Hepatic stellate cell (primary cell): Measurements from ENCODE around the gene KLHL42.
"Not testable (repeated sequence)": the region's sequence is repeated elsewhere in the genome, so short reads cannot be mapped to it uniquely, and the experiment has no call there.

ENCODE experiments used
- DNase-seq: peaks from one replicate; pipeline ENCODE4 v3.0.0; 2011; ENCODE audit warnings: low spot score

KLHL42 gene, protein sequence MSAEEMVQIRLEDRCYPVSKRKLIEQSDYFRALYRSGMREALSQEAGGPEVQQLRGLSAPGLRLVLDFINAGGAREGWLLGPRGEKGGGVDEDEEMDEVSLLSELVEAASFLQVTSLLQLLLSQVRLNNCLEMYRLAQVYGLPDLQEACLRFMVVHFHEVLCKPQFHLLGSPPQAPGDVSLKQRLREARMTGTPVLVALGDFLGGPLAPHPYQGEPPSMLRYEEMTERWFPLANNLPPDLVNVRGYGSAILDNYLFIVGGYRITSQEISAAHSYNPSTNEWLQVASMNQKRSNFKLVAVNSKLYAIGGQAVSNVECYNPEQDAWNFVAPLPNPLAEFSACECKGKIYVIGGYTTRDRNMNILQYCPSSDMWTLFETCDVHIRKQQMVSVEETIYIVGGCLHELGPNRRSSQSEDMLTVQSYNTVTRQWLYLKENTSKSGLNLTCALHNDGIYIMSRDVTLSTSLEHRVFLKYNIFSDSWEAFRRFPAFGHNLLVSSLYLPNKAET

DNA sequence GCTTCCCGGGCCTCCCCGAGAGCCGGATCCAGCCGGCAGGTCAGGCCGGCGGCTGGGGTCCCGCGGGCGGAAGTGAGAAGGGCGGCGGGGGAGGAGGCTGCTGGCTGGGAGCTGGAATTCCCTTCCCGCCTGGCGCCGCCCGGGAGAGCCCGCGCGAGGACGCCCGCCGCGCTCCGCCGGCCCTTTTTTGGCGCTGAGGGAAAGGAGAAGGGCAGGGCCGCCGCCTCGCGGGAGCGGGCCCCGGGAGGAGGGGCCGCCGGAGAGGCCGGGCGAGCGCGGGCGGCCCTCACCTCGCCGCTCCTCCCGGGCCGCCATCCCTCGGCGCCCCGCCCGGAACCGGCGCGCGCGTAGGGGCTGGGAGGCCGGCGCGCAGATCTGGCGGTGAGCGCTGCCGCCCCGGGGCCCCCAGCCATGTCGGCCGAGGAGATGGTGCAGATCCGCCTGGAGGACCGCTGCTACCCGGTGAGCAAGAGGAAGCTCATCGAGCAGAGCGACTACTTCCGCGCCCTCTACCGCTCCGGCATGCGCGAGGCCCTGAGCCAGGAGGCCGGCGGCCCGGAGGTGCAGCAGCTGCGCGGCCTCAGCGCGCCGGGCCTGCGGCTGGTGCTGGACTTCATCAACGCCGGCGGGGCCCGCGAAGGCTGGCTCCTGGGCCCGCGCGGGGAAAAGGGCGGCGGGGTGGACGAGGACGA, at the start of gene KLHL42, which contains the start of gene MANSC4:
Gene KLHL42, plus strand, starts transcription at position 314 of the 692 bp plus-strand sequence. Its CDS starts 98 bp downstream, at position 412.
Gene MANSC4, minus strand, starts transcription at position 317 of the 692 bp plus-strand sequence. CDS start 8,960 bp downstream, outside the sequence.
- DNase-seq = peak; percentile 76

DNA sequence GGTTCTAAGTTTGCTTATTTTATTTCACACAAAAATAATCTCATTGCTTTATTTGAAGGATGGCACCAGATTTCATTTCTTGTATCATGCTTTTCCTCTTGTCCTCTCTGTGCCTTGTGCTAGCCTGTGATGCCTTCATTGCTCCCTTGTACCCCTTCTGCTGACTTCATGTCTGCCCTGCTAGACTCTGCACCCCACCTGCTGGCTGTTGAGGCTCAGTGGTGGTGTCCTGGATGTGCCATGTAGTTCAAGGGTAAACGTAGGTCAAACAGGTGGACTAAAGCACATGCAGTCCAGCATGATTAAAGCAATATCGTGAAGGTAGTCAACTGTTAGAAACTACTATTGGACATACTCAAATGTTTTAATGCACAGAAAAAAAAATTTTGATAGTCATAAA, 47.8 kb upstream of the KLHL42 start:
- no peak for DNase-seq

DNA sequence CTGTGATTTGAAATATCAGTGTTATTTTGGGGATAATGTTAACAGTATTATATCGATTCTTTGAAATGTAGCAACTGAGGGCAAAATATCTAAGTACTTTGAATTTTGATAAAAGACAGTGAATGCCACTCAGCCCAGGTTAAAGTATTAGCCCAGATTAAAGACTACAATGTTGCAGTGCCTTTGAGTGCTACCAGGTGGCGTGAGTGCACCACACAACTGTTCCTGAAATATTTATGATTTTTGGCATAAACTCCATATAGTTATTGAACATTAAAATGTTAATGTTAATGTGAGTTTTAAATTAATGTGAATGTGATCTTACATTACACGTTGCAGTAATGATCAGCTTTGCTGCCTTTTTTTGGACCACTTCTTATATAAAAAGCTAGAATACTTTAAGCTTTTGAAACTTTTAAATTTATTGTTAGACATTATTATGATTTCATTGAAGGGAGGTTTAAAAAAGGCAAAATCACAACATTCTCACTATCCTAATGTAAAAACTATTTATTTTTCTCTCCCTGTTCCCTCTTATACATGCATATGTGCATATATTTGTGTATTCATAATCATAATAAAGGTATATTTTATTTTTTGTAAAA, 46.9 kb upstream of the KLHL42 start:
- DNase-seq = peak; percentile 29

DNA sequence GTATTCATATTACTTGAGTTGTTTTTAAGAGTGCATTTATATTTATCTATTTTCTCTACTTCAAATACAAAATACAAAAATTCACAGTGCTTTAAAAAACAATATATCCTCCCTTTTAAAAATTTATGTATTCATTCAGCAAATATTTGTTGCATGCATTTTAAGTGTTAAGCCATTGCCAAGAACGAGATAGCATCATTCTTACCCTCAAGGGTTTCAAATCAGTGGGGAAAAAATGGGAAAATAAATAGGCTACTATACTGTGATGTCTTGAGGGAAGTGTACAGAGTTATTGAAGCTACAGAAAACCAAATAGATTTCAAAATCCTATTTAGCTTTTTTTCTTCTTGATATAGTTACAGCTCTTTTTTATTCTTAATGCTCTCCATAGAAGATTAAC, 46.2 kb upstream of the KLHL42 start:
- DNase-seq = no peak

DNA sequence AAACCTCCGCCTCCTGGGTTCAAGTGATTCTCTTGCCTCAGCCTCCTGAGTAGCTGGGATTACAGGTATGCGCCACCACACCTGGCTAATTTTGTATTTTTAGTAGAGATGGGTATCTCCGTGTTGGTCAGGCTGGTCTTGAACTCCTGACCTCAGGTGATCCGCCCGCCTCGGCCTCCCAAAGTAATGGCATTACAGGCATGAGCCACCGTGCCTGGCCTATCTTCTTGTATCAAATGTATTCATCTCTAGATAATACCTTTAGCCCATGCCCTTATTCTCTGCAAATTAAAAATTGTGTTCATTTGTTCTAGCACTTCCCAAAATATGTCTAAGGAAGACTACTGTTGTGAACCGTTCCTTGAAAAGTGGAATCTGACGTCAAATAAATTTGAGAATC, 45.7 kb upstream of the KLHL42 start:
- not testable (repeated sequence) for DNase-seq

DNA sequence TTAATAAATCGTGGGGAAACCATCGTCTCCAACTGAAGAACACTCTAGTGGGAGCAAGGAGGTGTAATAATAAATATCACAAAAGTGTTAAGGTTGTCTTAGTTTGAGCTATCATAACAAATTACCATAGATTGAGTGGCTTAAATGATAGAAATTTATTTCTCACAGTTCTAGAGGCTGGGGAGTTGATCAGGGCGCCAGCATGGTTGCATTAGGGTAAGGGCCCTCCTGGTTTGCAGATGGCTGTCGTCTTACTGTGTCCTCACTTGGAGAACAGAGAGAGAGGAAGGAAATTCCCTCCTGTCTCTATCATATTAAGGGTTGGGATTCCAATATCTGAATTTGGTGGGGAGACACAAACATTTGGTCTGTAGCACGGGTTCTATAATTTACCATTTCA, 36.4 kb upstream of the KLHL42 start:
- no peak for DNase-seq

DNA sequence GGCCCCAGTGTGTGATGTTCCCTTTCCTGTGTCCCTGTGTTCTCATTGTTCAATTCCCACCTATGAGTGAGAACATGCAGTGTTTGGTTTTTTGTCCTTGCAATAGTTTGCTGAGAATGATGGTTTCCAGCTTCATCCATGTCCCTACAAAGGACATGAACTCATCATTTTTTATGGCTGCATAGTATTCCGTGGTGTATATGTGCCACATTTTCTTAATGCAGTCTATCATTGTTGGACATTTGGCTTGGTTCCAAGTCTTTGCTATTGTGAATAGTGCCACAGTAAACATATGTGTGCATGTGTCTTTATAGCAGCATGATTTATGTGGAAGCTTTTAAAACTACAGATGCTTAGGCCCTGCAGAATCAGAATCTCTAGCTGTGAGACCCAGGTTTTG, 34.3 kb upstream of the KLHL42 start:
- not testable (repeated sequence) for DNase-seq

DNA sequence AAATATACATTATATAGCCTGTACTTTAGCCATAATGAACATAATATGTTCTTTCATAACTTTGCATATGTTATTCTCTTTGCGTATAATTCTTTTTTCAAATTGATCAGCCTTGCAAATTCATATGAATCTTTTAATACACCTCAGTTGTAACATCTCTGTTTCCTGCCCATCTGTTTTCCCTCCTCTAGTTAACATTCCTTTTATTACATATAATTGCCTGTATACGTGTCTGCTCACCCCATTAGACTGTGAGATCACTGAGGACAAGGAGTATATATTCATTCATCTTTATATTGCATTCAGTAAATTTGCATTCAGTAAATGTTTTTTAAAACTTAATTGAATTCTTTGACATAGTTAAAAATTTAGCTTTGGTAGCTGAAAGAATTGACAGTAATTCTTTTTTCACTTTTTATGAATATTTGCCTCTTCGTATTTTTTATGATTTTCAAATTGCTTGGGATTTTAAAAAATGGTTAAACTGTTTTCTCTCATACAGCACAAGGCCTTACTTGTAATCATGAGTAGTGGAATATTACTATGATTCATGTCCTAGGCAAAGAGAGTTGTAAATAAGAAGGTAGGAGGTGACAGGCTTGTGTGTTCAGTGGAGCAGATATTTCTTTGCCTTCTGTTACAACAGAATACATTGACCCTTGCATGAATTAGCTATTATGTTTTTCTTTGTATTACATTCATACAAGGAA, 32.8 kb upstream of the KLHL42 start:
- DNase-seq = no peak

DNA sequence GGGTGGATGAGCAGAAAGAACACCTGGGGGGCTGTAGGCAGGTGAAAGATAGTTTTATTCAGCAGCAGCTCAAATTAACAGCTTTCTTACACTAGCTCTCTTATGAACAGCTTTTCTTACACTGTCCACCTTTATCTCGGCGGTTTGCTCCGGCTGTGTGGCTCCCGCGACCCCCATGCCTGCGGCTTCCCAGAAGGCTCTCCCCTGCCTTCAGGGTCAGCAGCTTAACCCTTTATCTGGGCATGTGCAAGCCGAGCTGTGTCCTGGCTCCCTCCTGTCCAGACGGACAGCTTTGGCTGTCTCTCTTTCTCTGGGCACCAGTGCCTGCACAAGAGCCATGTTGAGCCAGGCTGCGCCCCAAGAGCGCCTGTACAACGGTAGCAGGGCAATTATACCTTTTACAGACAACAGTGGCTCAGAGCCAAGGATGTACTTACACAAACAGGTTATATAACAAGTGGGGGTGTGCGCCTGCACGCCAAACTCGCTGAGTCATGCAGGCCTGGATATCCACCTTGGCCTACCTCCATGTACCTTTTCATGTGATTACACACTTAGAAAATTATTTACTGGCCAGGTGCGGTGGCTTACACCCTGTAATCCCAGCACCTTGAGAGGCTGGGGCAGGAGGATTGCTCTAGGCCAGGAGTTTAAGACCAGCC, 28.5 kb upstream of the KLHL42 start:
- DNase-seq = no peak

DNA sequence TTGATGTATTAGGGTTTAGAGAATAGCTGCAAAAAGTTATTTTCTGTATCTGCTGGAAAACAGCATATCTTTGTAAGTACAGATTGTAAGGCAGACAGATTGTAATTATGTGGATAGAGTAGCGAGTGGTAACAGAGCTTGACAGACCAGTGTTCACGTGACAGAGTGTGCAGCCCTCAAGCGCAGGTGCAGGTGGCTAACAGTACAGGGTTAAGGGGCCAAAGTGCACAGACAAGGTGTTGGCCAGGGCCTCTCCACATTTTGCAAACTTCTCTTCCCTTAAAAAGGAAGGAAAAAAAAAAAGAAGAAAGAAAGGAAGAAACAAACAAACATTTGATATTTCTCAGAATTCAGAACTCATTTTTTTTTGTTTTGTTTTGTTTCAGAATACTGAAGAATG, 25.2 kb upstream of the KLHL42 start:
- no peak for DNase-seq

DNA sequence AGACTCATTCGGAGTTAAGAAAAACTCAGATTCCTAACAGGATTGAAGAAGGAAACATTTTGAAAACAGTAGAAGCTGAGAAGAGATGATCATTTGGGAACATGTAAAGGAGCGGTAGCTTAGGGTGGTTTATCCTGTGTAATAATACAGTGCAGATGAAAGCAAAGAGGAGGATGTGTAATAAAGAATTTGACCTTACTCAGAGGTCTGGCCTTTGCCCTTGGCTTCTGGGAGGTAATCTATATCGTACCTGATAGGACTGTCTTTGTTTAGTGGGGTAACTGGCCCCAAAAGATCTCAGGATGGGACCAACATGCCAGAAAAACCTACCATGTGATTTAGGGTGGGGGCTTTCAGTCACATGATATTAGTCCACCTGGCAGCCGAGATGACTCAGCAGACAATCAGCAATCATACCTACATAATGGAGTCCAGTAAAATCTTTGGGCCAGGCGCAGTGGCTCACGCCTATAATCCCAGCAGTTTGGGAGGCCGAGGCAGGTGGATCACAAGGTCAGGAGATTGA, 23.3 kb upstream of the KLHL42 start:
- DNase-seq = no peak

DNA sequence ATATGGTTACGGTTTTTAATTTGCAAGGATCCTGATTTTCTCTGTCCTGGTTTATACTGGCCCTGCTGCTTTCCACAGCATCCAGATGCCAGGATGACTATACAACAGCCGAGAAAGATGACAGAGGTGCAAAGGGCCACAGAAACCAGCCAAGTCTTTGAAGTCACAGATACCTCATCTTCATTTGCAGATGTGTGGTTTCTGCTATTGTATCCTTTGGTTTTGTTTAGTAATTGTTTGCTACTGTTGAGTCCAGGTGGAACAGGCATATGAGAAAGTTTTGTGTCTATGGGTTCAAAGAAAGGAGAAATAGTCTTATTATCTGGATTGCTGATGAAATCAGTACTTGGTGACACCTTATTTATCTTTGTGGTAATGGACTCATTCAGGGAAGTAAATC, 17.3 kb upstream of the KLHL42 start:
- DNase-seq = no peak

DNA sequence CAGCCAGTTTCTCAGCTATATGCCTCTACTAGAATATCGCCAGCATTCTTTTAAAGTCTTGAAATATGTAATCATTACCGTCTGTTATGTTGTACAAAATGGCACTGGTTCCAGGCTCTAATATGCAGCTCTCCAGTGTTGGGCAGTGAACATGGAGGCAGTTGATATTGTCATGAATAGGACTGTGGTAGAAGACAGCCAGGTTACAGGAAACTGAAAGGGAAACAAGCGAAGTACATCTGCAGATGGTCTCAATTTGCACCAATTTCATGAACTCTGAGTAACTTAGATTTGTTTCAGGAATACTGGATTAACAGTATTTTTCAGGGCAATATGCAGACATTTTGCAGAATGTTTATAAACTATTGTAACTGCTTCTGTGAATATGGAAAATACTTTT, 13.4 kb upstream of the KLHL42 start:
- DNase-seq = no peak

DNA sequence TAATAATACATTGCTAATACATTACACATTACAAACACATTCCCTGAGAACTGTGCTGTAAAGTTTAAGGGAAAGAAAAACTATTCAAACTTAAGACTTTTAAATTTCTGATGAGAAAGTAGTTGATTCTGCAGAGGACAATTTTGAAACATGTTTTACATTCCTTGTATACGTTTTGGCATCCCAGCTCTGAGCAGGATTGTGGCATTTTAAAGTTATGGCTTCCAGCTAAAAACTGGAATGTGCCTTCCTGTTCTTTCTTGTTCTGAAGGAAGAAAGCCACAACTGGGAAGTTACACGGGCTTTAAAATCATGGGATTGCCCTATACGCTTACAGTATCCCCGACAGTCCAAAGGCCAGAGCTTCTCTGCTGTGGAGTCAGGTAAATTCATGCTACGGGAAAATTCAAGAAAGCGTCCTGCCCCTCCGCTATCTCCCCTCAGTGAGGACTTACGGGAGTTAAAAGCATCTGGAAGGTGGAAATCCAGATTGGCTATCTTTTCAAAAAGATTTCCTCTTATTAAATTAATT, 10.8 kb upstream of the KLHL42 start:
- DNase-seq = no peak

DNA sequence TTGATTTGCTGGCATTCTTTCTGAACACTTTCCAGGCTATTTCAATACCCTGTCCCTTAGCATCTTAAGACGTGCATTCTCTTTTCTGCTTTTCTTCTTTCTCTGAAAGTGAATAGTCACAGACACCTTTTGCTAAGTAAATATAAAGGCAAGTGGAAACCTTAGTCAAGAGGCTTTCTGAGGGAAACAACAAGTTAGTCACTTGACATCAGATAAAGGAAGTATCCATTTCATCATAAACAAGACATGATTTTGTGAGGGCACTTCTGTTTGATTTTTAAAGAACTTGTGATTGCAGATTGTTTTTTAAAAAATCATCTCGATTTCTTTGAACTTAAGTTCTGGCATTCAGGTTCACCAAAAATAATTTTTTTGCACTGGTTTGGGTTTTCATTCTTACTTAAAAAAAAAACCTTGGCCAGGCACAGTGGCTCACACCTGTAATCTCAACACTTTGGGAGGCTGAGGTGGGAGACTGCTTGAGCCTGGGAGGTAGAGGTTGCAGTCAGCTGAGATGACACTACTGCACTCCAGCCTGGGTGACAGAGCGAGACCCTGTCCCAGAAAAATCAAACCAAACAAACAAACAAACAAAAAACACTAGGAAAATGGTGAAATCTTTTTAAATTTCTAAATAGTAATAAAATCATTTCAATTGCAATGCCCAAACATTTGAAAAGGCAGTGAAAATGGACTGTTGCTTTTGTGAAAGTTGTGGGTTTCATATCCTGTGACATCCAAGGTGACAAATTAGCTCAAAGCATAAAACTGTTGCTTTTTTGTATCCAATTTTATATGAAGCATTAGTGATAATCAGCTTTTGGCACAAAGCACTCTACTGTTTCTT, 8.3 kb upstream of the KLHL42 start:
- no peak for DNase-seq

DNA sequence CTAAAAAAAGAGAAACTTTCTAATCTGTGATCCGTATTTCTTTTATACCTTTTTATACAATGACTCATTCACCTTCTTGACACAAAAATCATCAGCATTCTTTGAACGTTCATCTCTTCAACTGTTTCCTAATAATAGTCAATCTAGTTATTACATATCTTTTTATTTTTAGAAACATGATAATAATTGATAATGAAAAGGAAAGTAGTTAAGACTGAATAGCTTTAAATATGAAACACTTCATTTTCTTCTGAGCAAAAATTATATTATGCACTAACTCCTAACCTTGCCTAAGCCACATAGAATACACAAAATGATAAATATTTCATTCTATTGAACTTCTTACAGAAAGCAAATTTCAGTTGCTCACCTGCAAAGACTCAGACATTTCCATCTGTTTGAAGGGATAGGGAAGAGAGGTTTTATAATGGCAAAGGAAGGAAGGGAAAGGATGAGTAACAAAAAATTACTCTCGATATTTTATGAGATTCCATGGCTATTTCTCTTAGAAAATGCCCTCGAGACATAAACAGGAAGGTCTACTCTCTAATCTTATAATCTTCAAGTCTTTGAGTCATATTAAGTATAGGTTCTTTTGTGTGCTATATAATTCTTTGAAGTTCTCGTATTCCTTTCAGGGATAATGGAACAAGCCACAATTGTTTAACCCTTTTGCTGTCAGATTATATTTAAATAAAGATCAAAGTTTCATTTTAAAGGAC, 7.5 kb upstream of the KLHL42 start:
- no peak for DNase-seq

DNA sequence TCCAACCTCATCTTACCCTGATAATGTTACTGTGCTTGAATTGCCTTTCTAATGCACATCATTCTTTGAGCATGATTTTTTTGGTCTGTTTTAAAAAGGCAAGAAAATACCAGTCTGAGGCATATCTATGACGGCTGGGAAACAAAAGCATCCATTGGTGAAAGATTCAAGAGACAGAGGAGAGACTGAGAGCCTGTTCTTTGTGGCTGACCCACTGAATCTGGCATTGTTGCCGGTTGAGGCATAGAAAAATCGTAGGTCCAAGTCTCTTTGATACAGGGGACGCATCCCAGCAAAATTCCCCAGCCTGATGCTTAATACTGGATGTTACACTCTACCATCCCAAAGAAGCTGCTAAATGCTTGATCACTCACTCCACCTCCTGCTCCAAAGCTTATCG, 2.9 kb upstream of the KLHL42 start:
- no peak for DNase-seq

DNA sequence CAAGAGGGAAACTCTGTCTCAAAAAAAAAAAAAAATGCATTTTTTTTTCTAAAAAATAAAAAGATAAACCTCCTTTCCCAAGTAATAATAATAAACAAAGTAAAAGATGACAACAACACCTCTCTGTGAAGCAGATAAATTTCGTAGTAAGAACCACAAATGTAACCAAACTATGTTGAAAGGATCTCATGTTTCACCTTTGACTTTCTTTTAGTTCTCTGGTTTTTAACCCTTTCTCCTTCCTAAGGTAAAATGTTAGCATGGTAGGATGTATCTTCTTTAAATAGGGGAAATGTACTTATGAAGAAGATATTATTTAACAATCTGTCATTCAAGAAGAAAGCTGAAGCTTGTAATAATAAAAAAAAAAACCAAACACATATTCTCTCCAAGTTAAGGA, 1.8 kb upstream of the KLHL42 start:
- no peak for DNase-seq

DNA sequence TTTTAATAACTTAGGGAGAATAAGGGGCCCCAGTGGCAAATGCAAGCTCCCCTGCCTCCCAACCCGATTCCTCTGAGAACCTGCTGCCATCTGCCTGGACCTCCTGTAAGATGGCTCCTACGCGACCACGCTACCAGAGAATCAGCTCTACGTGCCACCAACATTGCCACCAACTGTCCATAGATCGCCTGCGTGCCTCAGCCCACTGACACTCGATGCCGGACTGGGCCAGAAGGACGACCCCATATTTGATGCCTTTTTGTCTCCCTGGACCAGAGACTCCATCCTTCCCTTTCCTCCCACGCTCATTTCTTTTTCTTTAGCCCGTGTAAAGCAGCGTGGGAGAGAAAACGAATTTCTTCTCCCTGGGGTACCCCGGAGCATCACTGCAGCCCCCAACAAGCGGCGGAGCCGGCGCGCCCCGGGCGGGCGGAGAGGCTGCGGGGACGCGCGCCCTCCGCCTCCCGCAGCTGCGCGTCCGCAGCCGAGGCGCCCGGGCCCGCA, 565 bp upstream of the KLHL42 start:
- no peak for DNase-seq
